Osteoblast (primary cell): ENCODE results near the gene FPR3. TPM values are rescaled to one million over a fixed set of nuclear protein-coding genes. Genes with fewer than 3 reads are reported as not detected.

Source experiments
- DNase-seq: peaks from one replicate; pipeline ENCODE4 v3.0.0; 2011; ENCODE audit warnings: low spot score, mixed read lengths; ENCODE audit not compliant: insufficient read length; ENCODE audit errors: missing footprints
- H2AFZ ChIP-seq: 2 replicates; pipeline ENCODE4 v1.6.0; 2011; ENCODE audit warnings: mild to moderate bottlenecking, low read length
- H3K27ac ChIP-seq: 2 replicates; pipeline ENCODE4 v1.5.1; 2011; ENCODE audit warnings: mild to moderate bottlenecking, low read depth, low read length, moderate library complexity
- H3K27me3 ChIP-seq: 2 replicates; pipeline ENCODE4 v1.6.0; 2012; ENCODE audit warnings: mild to moderate bottlenecking, control low read depth, inconsistent platforms, low read length, moderate library complexity; ENCODE audit not compliant: insufficient read depth
- H3K36me3 ChIP-seq: 2 replicates; pipeline ENCODE4 v1.5.1; 2011; ENCODE audit warnings: mild to moderate bottlenecking, low read length, control low read depth, moderate library complexity; ENCODE audit not compliant: insufficient read depth
- H3K4me1 ChIP-seq: 2 replicates; pipeline ENCODE4 v1.5.1; 2011; ENCODE audit warnings: mild to moderate bottlenecking, low read length, control low read depth, moderate library complexity; ENCODE audit not compliant: insufficient read depth
- H3K4me2 ChIP-seq: 2 replicates; pipeline ENCODE4 v1.6.0; 2011; ENCODE audit warnings: mild to moderate bottlenecking, low read length; ENCODE audit not compliant: insufficient read depth
- H3K4me3 ChIP-seq: fragments of 200-600 bp; sonication (generic); 3 replicates; pipeline ENCODE4 v1.5.1; 2012; ENCODE audit warnings: mild to moderate bottlenecking, low read length, inconsistent platforms; ENCODE audit not compliant: insufficient read depth
- H3K79me2 ChIP-seq: 2 replicates; pipeline ENCODE4 v1.6.0; 2012; ENCODE audit warnings: mild to moderate bottlenecking, low read length, control low read depth, inconsistent platforms; ENCODE audit not compliant: insufficient read depth
- H3K9me3 ChIP-seq: 2 replicates; pipeline ENCODE4 v1.5.1; 2011; ENCODE audit warnings: low read depth, low read length, control low read depth
- H4K20me1 ChIP-seq: 2 replicates; pipeline ENCODE4 v1.6.0; 2012; ENCODE audit warnings: mild to moderate bottlenecking, low read length, control low read depth; ENCODE audit not compliant: insufficient read depth
- CTCF ChIP-seq: IDR thresholded peaks from 2 replicates; pipeline ENCODE4 v1.5.1; 2011; ENCODE audit warnings: mild to moderate bottlenecking, low read depth, low read length, moderate library complexity; ENCODE audit errors: extremely low read depth
- total RNA-seq: library from RNA; depleted of rRNA; stranded (reverse); fragments of >200 nt; gene quantifications from 2 replicates; pipeline ENCODE4 v1.2.3, GENCODE V29; 2012

The FPR3 gene
- total RNA-seq, 1 donor: 1.1 TPM

DNA sequence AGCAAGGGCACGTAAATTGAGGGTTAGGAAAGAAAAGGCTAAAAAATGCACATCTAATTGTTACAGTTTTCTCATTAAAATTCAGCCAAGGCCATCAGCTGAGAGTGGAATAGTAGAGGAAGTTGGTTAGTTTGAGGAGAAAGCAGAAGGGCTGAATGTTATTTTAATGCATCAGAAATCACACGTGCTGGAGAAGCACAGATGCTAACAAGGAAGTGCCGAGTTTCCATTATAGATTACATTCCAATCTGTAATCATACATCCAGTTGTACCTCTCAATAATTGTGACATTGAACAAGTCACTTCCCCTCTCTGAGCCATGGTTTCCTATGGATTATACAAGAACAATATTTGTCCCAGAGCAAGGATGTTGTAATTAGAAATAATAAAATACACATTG, 25.1 kb downstream of the FPR3 start:
- TF ChIP-seq CTCF: no peak
- H2AFZ ChIP-seq: no peak overlapping the region
- no peaks in the 10 kb centered on the region for H4K20me1 ChIP-seq

DNA sequence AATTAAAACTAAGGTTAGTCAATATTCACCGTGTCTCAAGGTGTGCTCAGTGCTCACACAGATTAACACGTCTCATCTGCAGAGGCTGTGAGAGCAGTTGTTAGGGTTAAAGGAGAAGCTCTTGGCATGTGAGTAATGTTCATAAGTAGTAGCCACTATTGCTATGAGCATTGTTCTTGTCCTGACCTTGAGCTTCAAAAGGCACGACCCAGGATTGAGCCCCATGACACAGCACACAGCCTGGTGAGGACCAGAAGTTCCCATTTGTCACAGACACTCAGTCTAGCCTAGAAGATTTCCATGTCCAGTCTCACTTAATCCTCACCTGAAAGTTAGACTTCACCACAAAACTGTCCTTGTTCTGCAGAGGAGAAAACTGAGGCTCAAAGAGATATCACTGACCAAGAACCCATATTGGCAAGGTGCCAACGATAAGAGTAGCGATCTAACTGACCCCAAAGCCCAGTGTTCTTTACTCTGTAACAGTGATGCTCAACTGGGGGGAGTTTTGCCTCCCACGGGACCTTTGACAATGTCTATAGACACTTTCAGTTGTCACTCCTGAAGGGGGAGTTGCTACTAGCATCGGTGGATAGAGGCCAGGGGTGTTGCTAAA, 26.0 kb downstream of the FPR3 start:
- TF ChIP-seq CTCF: no peak
- Histone ChIP-seq H3K9me3 (no peaks in the 10 kb centered on the region), H3K4me3 (no peak overlapping the region), H3K79me2 (no peaks in the 10 kb centered on the region), H2AFZ (no peak overlapping the region), H3K36me3 (no peaks in the 10 kb centered on the region), H3K27ac (no peak overlapping the region), H3K4me1 (peaks cover 6% of the 10 kb centered on the region), H3K4me2 (no peak overlapping the region), H3K27me3 (no peaks in the 10 kb centered on the region), H4K20me1 (no peaks in the 10 kb centered on the region)
- DNase-seq: no peak

More for the DNA sequence above, 25.1 kb downstream of the FPR3 start:
- no peak overlapping the region for H3K4me2 ChIP-seq
- no peaks in the 10 kb centered on the region for H3K36me3 ChIP-seq
- no peaks in the 10 kb centered on the region for H3K27me3 ChIP-seq
- no peak for DNase-seq
- no peaks in the 10 kb centered on the region for H3K79me2 ChIP-seq
- no peak overlapping the region for H3K27ac ChIP-seq
- H3K4me1 ChIP-seq: peaks cover 6% of the 10 kb centered on the region
- no peak overlapping the region for H3K4me3 ChIP-seq
- no peaks in the 10 kb centered on the region for H3K9me3 ChIP-seq

GRCh38 chr19:51821456-51821855, 26.5 kb downstream of the FPR3 start:
- peaks cover 6% of the 10 kb centered on the region for H3K4me1 ChIP-seq
- no peak for DNase-seq
- H2AFZ ChIP-seq: no peak overlapping the region
- no peak overlapping the region for H3K4me2 ChIP-seq
- H3K27ac ChIP-seq: no peak overlapping the region
- H3K27me3 ChIP-seq: no peaks in the 10 kb centered on the region
- TF ChIP-seq CTCF: no peak
- no peaks in the 10 kb centered on the region for H4K20me1 ChIP-seq
- no peak overlapping the region for H3K4me3 ChIP-seq
- no peaks in the 10 kb centered on the region for H3K9me3 ChIP-seq
- H3K79me2 ChIP-seq: no peaks in the 10 kb centered on the region
- H3K36me3 ChIP-seq: no peaks in the 10 kb centered on the region

DNA sequence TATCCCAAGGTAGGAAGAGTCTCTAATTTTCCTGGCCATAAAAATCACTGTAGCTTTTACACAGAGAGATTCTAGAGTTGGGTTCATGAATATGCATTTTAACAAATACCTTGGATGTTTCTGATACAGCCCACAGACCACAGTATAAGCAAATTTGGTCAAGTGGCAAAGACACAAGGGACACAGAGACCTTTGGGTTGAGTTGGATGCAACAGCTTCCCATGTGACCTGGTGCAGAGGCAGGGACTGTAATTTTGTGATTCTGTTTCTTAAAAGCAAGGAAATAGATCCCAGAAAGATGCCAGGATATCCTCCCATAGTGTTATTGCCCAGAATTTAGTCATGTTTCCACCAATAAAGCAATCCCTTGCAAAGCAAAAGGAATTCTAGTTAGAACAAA, 27.0 kb downstream of the FPR3 start:
- H3K27me3 ChIP-seq: no peaks in the 10 kb centered on the region
- no peak for DNase-seq
- peaks cover 6% of the 10 kb centered on the region for H3K4me1 ChIP-seq
- no peak for TF ChIP-seq CTCF
- no peak overlapping the region for H3K4me2 ChIP-seq
- no peaks in the 10 kb centered on the region for H3K79me2 ChIP-seq
- H3K36me3 ChIP-seq: no peaks in the 10 kb centered on the region
- H3K4me3 ChIP-seq: no peak overlapping the region
- H3K27ac ChIP-seq: no peak overlapping the region
- H2AFZ ChIP-seq: no peak overlapping the region
- no peaks in the 10 kb centered on the region for H4K20me1 ChIP-seq
- H3K9me3 ChIP-seq: no peaks in the 10 kb centered on the region
